SK-N-SH treated with all-trans-retinoic acid at 6 μM for 48 hours (cell line): ENCODE results near the gene LRBA.

Experiments used
- ATAC-seq: fragments of 200-7000 bp; cut with Tn5 transposase; 3 replicates; pipeline ENCODE4 v1.9.1; 2020; ENCODE audit warnings: mild to moderate bottlenecking, moderate library complexity
- ARNTL ChIP-seq: fragments of 450-650 bp; formaldehyde crosslinking; IDR thresholded peaks from 2 replicates; pipeline ENCODE4 v1.5.0; 2020; ENCODE audit warnings: low read depth, mild to moderate bottlenecking, moderate library complexity, borderline replicate concordance
- BACH2 ChIP-seq: fragments of 250-450 bp; sonication (Bioruptor Pico); IDR thresholded peaks from 2 replicates; pipeline ENCODE4 v1.9.0; 2021; ENCODE audit warnings: mild to moderate bottlenecking, borderline replicate concordance
- CSDC2 ChIP-seq: fragments of 250-450 bp; sonication (Bioruptor Pico); IDR thresholded peaks from 2 replicates; pipeline ENCODE4 v1.5.0; 2020; ENCODE audit warnings: mild to moderate bottlenecking, moderate library complexity
- ESRRG ChIP-seq: fragments of 250-450 bp; sonication (Bioruptor Pico); IDR thresholded peaks from 2 replicates; pipeline ENCODE4 v1.6.1; 2021; ENCODE audit warnings: mild to moderate bottlenecking
- GLIS3 ChIP-seq: fragments of 250-450 bp; sonication (Bioruptor Pico); IDR thresholded peaks from 2 replicates; pipeline ENCODE4 v1.5.0; 2020; ENCODE audit warnings: mild to moderate bottlenecking, moderate library complexity
- ISL1 ChIP-seq: fragments of 250-450 bp; sonication (Bioruptor Pico); IDR thresholded peaks from 2 replicates; pipeline ENCODE4 v2.1.2; 2022; ENCODE audit warnings: mild to moderate bottlenecking, moderate library complexity
- OSR1 ChIP-seq: fragments of 250-450 bp; sonication (Bioruptor Pico); IDR thresholded peaks from 2 replicates; pipeline ENCODE4 v1.8.0; 2022; ENCODE audit warnings: moderate library complexity, mild to moderate bottlenecking, inconsistent platforms
- PPARA ChIP-seq: fragments of 250-450 bp; sonication (Bioruptor Pico); IDR thresholded peaks from 2 replicates; pipeline ENCODE4 v1.5.0; 2020; ENCODE audit warnings: mild to moderate bottlenecking, borderline replicate concordance
- RARB ChIP-seq: fragments of 250-450 bp; sonication (Bioruptor Pico); IDR thresholded peaks from 2 replicates; pipeline ENCODE4 v1.8.0; 2021; ENCODE audit warnings: mild to moderate bottlenecking, moderate library complexity
- SNAI2 ChIP-seq: fragments of 250-450 bp; sonication (Bioruptor Pico); IDR thresholded peaks from 2 replicates; pipeline ENCODE4 v1.5.0; 2020; ENCODE audit warnings: mild to moderate bottlenecking, moderate library complexity
- TCF4 ChIP-seq: fragments of 250-450 bp; sonication (Bioruptor Pico); IDR thresholded peaks from 2 replicates; pipeline ENCODE4 v1.8.0; 2021; ENCODE audit warnings: mild to moderate bottlenecking, moderate library complexity, borderline replicate concordance
- TOX ChIP-seq: fragments of 250-450 bp; sonication (Bioruptor Pico); IDR thresholded peaks from 2 replicates; pipeline ENCODE4 v1.8.0; 2021; ENCODE audit warnings: mild to moderate bottlenecking, moderate library complexity, borderline replicate concordance
- ZC3H10 ChIP-seq: fragments of 250-450 bp; sonication (Bioruptor Pico); IDR thresholded peaks from 2 replicates; pipeline ENCODE4 v1.5.1; 2021; ENCODE audit warnings: mild to moderate bottlenecking, moderate library complexity
- ZFP30 ChIP-seq: fragments of 450-650 bp; formaldehyde crosslinking; IDR thresholded peaks from 2 replicates; pipeline ENCODE4 v1.5.0; 2022; ENCODE audit warnings: mild to moderate bottlenecking, moderate library complexity
- ZNF565 ChIP-seq: fragments of 450-650 bp; formaldehyde crosslinking; conservative IDR thresholded peaks from 2 replicates; pipeline ENCODE4 v1.5.0; 2020; ENCODE audit warnings: low read depth, mild to moderate bottlenecking, moderate library complexity
- ZNF70 ChIP-seq: fragments of 450-650 bp; formaldehyde crosslinking; IDR thresholded peaks from 2 replicates; pipeline ENCODE4 v1.5.0; 2020; ENCODE audit warnings: mild to moderate bottlenecking, moderate library complexity
- ZNF8 ChIP-seq: fragments of 450-650 bp; formaldehyde crosslinking; IDR thresholded peaks from 2 replicates; pipeline ENCODE4 v1.5.0; 2020; ENCODE audit warnings: mild to moderate bottlenecking, moderate library complexity
- TF ChIP-seq, protein P1 (sequence below): fragments of 250-450 bp; sonication (Bioruptor Pico); IDR thresholded peaks from 2 replicates; pipeline ENCODE4 v1.8.0; 2020; ENCODE audit warnings: mild to moderate bottlenecking, moderate library complexity, borderline replicate concordance
- TF ChIP-seq, protein P2 (sequence below): fragments of 250-450 bp; sonication (Bioruptor Pico); IDR thresholded peaks from 2 replicates; pipeline ENCODE4 v1.5.0; 2020; ENCODE audit warnings: mild to moderate bottlenecking, moderate library complexity
- TF ChIP-seq, protein P3 (sequence below): fragments of 250-450 bp; sonication (Bioruptor Pico); IDR thresholded peaks from 2 replicates; pipeline ENCODE4 v1.5.1; 2021; ENCODE audit warnings: mild to moderate bottlenecking, moderate library complexity
- TF ChIP-seq, protein P4 (sequence below): fragments of 250-450 bp; sonication (Bioruptor Pico); IDR thresholded peaks from 2 replicates; pipeline ENCODE4 v1.8.0; 2021; ENCODE audit warnings: low read depth, mild to moderate bottlenecking, moderate library complexity, borderline replicate concordance
- TF ChIP-seq, protein P5 (sequence below): fragments of 250-450 bp; sonication (Bioruptor Pico); IDR thresholded peaks from 2 replicates; pipeline ENCODE4 v1.5.1; 2020; ENCODE audit warnings: low read depth, mild to moderate bottlenecking, moderate library complexity

LRBA gene

GRCh38 chr4:150983851-150984250, 31.2 kb downstream of the LRBA start (continued):
- TF ChIP-seq, protein P1, sequence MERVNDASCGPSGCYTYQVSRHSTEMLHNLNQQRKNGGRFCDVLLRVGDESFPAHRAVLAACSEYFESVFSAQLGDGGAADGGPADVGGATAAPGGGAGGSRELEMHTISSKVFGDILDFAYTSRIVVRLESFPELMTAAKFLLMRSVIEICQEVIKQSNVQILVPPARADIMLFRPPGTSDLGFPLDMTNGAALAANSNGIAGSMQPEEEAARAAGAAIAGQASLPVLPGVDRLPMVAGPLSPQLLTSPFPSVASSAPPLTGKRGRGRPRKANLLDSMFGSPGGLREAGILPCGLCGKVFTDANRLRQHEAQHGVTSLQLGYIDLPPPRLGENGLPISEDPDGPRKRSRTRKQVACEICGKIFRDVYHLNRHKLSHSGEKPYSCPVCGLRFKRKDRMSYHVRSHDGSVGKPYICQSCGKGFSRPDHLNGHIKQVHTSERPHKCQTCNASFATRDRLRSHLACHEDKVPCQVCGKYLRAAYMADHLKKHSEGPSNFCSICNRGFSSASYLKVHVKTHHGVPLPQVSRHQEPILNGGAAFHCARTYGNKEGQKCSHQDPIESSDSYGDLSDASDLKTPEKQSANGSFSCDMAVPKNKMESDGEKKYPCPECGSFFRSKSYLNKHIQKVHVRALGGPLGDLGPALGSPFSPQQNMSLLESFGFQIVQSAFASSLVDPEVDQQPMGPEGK, result no peak
- TF ChIP-seq, protein P2, sequence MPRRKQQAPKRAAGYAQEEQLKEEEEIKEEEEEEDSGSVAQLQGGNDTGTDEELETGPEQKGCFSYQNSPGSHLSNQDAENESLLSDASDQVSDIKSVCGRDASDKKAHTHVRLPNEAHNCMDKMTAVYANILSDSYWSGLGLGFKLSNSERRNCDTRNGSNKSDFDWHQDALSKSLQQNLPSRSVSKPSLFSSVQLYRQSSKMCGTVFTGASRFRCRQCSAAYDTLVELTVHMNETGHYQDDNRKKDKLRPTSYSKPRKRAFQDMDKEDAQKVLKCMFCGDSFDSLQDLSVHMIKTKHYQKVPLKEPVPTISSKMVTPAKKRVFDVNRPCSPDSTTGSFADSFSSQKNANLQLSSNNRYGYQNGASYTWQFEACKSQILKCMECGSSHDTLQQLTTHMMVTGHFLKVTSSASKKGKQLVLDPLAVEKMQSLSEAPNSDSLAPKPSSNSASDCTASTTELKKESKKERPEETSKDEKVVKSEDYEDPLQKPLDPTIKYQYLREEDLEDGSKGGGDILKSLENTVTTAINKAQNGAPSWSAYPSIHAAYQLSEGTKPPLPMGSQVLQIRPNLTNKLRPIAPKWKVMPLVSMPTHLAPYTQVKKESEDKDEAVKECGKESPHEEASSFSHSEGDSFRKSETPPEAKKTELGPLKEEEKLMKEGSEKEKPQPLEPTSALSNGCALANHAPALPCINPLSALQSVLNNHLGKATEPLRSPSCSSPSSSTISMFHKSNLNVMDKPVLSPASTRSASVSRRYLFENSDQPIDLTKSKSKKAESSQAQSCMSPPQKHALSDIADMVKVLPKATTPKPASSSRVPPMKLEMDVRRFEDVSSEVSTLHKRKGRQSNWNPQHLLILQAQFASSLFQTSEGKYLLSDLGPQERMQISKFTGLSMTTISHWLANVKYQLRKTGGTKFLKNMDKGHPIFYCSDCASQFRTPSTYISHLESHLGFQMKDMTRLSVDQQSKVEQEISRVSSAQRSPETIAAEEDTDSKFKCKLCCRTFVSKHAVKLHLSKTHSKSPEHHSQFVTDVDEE (CRISPR knock-in tag), result no peak
- TF ChIP-seq, protein P3, sequence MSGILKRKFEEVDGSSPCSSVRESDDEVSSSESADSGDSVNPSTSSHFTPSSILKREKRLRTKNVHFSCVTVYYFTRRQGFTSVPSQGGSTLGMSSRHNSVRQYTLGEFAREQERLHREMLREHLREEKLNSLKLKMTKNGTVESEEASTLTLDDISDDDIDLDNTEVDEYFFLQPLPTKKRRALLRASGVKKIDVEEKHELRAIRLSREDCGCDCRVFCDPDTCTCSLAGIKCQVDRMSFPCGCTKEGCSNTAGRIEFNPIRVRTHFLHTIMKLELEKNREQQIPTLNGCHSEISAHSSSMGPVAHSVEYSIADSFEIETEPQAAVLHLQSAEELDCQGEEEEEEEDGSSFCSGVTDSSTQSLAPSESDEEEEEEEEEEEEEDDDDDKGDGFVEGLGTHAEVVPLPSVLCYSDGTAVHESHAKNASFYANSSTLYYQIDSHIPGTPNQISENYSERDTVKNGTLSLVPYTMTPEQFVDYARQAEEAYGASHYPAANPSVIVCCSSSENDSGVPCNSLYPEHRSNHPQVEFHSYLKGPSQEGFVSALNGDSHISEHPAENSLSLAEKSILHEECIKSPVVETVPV (CRISPR knock-in tag), result no peak

- no peak for ATAC-seq
- no peak for TF ChIP-seq ESRRG (CRISPR knock-in tag)
- no peak for TF ChIP-seq TOX (CRISPR knock-in tag)
- no peak for TF ChIP-seq ZNF70 (CRISPR knock-in tag)
- TF ChIP-seq RARB, result no peak
- TF ChIP-seq ZNF8, result no peak
- TF ChIP-seq ISL1, result no peak
- no peak for TF ChIP-seq BACH2
- no peak for TF ChIP-seq ZNF565 (CRISPR knock-in tag)
Measured at GRCh38 chr4:150982557-150983233, 32.4 kb downstream of the LRBA start.

- no peak for TF ChIP-seq SNAI2 (CRISPR knock-in tag)
- TF ChIP-seq OSR1 (CRISPR knock-in tag), result no peak
- no peak for TF ChIP-seq GLIS3 (CRISPR knock-in tag)
- TF ChIP-seq RARB, result no peak
- TF ChIP-seq CSDC2 (CRISPR knock-in tag), result no peak
- TF ChIP-seq, protein P4, sequence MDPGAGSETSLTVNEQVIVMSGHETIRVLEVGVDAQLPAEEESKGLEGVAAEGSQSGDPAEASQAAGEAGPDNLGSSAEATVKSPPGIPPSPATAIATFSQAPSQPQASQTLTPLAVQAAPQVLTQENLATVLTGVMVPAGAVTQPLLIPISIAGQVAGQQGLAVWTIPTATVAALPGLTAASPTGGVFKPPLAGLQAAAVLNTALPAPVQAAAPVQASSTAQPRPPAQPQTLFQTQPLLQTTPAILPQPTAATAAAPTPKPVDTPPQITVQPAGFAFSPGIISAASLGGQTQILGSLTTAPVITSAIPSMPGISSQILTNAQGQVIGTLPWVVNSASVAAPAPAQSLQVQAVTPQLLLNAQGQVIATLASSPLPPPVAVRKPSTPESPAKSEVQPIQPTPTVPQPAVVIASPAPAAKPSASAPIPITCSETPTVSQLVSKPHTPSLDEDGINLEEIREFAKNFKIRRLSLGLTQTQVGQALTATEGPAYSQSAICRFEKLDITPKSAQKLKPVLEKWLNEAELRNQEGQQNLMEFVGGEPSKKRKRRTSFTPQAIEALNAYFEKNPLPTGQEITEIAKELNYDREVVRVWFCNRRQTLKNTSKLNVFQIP (CRISPR knock-in tag), result no peak
- TF ChIP-seq, protein P5, sequence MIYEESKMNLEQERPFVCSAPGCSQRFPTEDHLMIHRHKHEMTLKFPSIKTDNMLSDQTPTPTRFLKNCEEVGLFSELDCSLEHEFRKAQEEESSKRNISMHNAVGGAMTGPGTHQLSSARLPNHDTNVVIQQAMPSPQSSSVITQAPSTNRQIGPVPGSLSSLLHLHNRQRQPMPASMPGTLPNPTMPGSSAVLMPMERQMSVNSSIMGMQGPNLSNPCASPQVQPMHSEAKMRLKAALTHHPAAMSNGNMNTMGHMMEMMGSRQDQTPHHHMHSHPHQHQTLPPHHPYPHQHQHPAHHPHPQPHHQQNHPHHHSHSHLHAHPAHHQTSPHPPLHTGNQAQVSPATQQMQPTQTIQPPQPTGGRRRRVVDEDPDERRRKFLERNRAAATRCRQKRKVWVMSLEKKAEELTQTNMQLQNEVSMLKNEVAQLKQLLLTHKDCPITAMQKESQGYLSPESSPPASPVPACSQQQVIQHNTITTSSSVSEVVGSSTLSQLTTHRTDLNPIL, result no peak
- TF ChIP-seq ARNTL (CRISPR knock-in tag), result no peak
- TF ChIP-seq ESRRG (CRISPR knock-in tag), result no peak
- no peak for TF ChIP-seq ZNF565 (CRISPR knock-in tag)
- no peak for TF ChIP-seq ZNF8
- TF ChIP-seq, protein P2 (CRISPR knock-in tag), result no peak
- TF ChIP-seq ZFP30 (CRISPR knock-in tag), result no peak
- no peak for TF ChIP-seq ZC3H10 (CRISPR knock-in tag)
- TF ChIP-seq PPARA (CRISPR knock-in tag), result no peak
- TF ChIP-seq TCF4 (CRISPR knock-in tag), result no peak
- no peak for ATAC-seq
Measured at GRCh38 chr4:150978738-150979575, 36.1 kb downstream of the LRBA start.
